Measurements from ENCODE around the gene SLC16A5. TPM values are rescaled to one million over a fixed set of nuclear protein-coding genes. Genes with fewer than 3 reads are reported as not detected.

SLC16A5 gene
- polyA plus RNA-seq, 1 donor (not counting 4 experiments of a cell fraction or from before 2014, with no cell fraction given), result 3.5 TPM

DNA sequence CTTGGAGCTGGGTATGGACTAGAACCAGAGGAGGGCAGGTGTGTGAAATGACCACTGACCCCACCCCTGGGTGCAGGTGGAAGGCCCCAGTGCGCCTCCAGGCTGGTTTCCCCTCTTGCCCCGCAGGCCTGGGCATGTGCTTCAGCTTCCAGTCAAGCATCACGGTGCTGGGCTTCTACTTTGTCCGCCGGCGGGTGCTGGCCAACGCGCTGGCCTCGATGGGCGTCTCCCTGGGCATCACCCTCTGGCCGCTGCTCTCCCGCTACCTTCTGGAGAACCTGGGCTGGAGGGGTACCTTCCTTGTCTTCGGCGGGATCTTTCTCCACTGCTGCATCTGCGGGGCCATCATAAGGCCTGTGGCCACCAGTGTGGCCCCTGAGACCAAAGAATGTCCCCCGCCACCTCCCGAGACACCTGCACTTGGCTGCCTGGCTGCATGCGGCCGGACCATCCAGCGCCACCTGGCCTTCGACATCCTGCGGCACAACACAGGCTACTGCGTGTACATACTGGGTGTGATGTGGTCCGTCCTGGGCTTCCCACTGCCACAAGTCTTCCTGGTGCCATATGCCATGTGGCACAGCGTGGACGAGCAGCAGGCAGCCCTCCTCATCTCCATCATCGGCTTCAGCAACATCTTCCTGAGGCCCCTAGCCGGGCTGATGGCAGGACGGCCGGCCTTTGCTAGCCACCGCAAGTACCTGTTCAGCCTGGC is 12.3 kb downstream of the SLC16A5 start:
- FAIRE-seq, result no peak
- peaks cover 4% of the 10 kb centered on the region for H3K4me1 ChIP-seq (ENCODE audit: control insufficient read depth, extremely low read depth, insufficient read depth, low read length)
- H3K9ac ChIP-seq (ENCODE audit: control insufficient read depth, extremely low read depth, insufficient read depth, low read length), result no peak overlapping the region

GRCh38 chr17:75102385-75102821 is 14.6 kb downstream of the SLC16A5 start:
- Histone ChIP-seq H3K9ac (ENCODE audit: control insufficient read depth, extremely low read depth, insufficient read depth, low read length) (no peak overlapping the region), H3K79me2 (ENCODE audit: control insufficient read depth, insufficient read depth, low read length) (no peaks in the 10 kb centered on the region), H3K4me3 (ENCODE audit: control insufficient read depth in 2 of 3, extremely low read depth in 1 of 3, insufficient read depth in 2 of 3, low read depth in 1 of 3, low read length in 3 of 3) (no peak overlapping the region), H4K20me1 (ENCODE audit: control insufficient read depth, extremely low read depth, insufficient read depth, low read length) (no peaks in the 10 kb centered on the region), H3K27me3 (ENCODE audit: control insufficient read depth, extremely low read depth, insufficient read depth, low read length) (no peaks in the 10 kb centered on the region), H3K4me2 (ENCODE audit: control insufficient read depth, extremely low read depth, insufficient read depth, low read depth, low read length) (no peak overlapping the region), H3K9me1 (ENCODE audit: control insufficient read depth, extremely low read depth, insufficient read depth, low read length) (no peaks in the 10 kb centered on the region), H2AFZ (ENCODE audit: control insufficient read depth, low read length) (no peak overlapping the region), H3K36me3 (ENCODE audit: control insufficient read depth in 2 of 2, extremely low read depth in 1 of 2, insufficient read depth in 2 of 2, low read length in 2 of 2) (peaks cover 2 to 6% of the 10 kb centered on the region in 2 experiments), H3K4me1 (ENCODE audit: control insufficient read depth, extremely low read depth, insufficient read depth, low read length) (no peaks in the 10 kb centered on the region), H3K9me3 (ENCODE audit: control insufficient read depth, low read depth, low read length) (no peaks in the 10 kb centered on the region), H3K27ac (ENCODE audit: control insufficient read depth, insufficient read depth, low read length) (no peak overlapping the region)
- FAIRE-seq (no peak), DNase-seq (ENCODE audit: low read depth, low spot score) (no peak)
- TF ChIP-seq, protein P1, sequence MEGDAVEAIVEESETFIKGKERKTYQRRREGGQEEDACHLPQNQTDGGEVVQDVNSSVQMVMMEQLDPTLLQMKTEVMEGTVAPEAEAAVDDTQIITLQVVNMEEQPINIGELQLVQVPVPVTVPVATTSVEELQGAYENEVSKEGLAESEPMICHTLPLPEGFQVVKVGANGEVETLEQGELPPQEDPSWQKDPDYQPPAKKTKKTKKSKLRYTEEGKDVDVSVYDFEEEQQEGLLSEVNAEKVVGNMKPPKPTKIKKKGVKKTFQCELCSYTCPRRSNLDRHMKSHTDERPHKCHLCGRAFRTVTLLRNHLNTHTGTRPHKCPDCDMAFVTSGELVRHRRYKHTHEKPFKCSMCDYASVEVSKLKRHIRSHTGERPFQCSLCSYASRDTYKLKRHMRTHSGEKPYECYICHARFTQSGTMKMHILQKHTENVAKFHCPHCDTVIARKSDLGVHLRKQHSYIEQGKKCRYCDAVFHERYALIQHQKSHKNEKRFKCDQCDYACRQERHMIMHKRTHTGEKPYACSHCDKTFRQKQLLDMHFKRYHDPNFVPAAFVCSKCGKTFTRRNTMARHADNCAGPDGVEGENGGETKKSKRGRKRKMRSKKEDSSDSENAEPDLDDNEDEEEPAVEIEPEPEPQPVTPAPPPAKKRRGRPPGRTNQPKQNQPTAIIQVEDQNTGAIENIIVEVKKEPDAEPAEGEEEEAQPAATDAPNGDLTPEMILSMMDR (optimal IDR thresholded peaks at IDR 0.05 in 1 of 3, IDR thresholded peaks at IDR 0.05 in 1 of 3, conservative IDR thresholded peaks at IDR 0.05 in 1 of 3; ENCODE audit: extremely low read depth in 1 of 3, insufficient read depth in 2 of 3, low read length in 3 of 3), result no peak
- no peak for TF ChIP-seq EZH2 (IDR thresholded peaks at IDR 0.05; ENCODE audit: low read length)
- dilution Hi-C loops (cut with MboI; ENCODE audit: extremely low pct_ligation_motif_present, low sequenced_read_pairs), result no loop called here

More for the DNA sequence above, 12.3 kb downstream of the SLC16A5 start:
- no peak overlapping the region for H3K27ac ChIP-seq (ENCODE audit: control insufficient read depth, insufficient read depth, low read length)
- no peaks in the 10 kb centered on the region for H3K27me3 ChIP-seq (ENCODE audit: control insufficient read depth, extremely low read depth, insufficient read depth, low read length)
- dilution Hi-C loops (cut with MboI; ENCODE audit: extremely low pct_ligation_motif_present, low sequenced_read_pairs), result no loop called here
- H2AFZ ChIP-seq (ENCODE audit: control insufficient read depth, low read length), result no peak overlapping the region
- H3K4me3 ChIP-seq (ENCODE audit: control insufficient read depth in 2 of 3, extremely low read depth in 1 of 3, insufficient read depth in 2 of 3, low read depth in 1 of 3, low read length in 3 of 3), result no peak overlapping the region
- H3K79me2 ChIP-seq (ENCODE audit: control insufficient read depth, insufficient read depth, low read length), result no peaks in the 10 kb centered on the region
- H3K9me3 ChIP-seq (ENCODE audit: control insufficient read depth, low read depth, low read length), result no peaks in the 10 kb centered on the region
- H4K20me1 ChIP-seq (ENCODE audit: control insufficient read depth, extremely low read depth, insufficient read depth, low read length), result no peaks in the 10 kb centered on the region
- DNase-seq (ENCODE audit: low read depth, low spot score), result no peak
- no peaks in the 10 kb centered on the region for H3K9me1 ChIP-seq (ENCODE audit: control insufficient read depth, extremely low read depth, insufficient read depth, low read length)
- no peak for TF ChIP-seq EZH2 (IDR thresholded peaks at IDR 0.05; ENCODE audit: low read length)
- TF ChIP-seq, protein P1 (optimal IDR thresholded peaks at IDR 0.05 in 1 of 3, IDR thresholded peaks at IDR 0.05 in 1 of 3, conservative IDR thresholded peaks at IDR 0.05 in 1 of 3; ENCODE audit: extremely low read depth in 1 of 3, insufficient read depth in 2 of 3, low read length in 3 of 3), result no peak
- no peak overlapping the region for H3K4me2 ChIP-seq (ENCODE audit: control insufficient read depth, extremely low read depth, insufficient read depth, low read depth, low read length)
- H3K36me3 ChIP-seq (ENCODE audit: control insufficient read depth in 2 of 2, extremely low read depth in 1 of 2, insufficient read depth in 2 of 2, low read length in 2 of 2), result peaks cover 2 to 6% of the 10 kb centered on the region in 2 experiments
